DND-41 (cell line): ENCODE data around the gene NBPF26.
"Not testable (repeated sequence)": the region's sequence is repeated elsewhere in the genome, so short reads cannot be mapped to it uniquely, and the experiment has no call there.

Experiments
- CTCF ChIP-seq: IDR thresholded peaks from 2 replicates; pipeline ENCODE4 v1.5.1; 2012; ENCODE audit warnings: borderline replicate concordance, low read length, moderate library complexity, mild to moderate bottlenecking; ENCODE audit not compliant: poor library complexity, severe bottlenecking; ENCODE audit errors: extremely low read depth
- EZH2 ChIP-seq: IDR thresholded peaks from 3 replicates; pipeline ENCODE4 v1.6.1; 2012; ENCODE audit warnings: borderline replicate concordance, low read depth, mild to moderate bottlenecking, moderate library complexity, low read length, inconsistent platforms; ENCODE audit not compliant: severe bottlenecking

GRCh38 chr1:120805452-120805851 is 81.7 kb downstream of the NBPF26 start:
- not testable (repeated sequence) for TF ChIP-seq EZH2, CTCF
